ENCODE measurements around the gene USP34. TPM values are rescaled to one million over a fixed set of nuclear protein-coding genes. Genes with fewer than 3 reads are reported as not detected.

USP34 gene
- total and polyA plus RNA-seq, 9 of the 15 experiments (the other 6 are each of a cell fraction or from before 2014, with no cell fraction given), result 19.8 to 108 (median 67.8) TPM

GRCh38 chr2:61177727-61178549 is 292.9 kb downstream of the USP34 start (continued):
- TF ChIP-seq ZNF408 (CRISPR knock-in tag; IDR thresholded peaks at IDR 0.05; ENCODE audit: low read depth), result no peak
- no peak for TF ChIP-seq ZNF518B (CRISPR knock-in tag; IDR thresholded peaks at IDR 0.05)
- peak; percentile 65 for TF ChIP-seq HMGN3 (IDR thresholded peaks at IDR 0.05; ENCODE audit: borderline replicate concordance, extremely low read depth, insufficient read length, low read depth, low read length)
- TF ChIP-seq HDAC8 (tag; IDR thresholded peaks at IDR 0.05), result 0 out of 2 replicates have a peak, but pooled peaks have one; percentile 60
- no peak for TF ChIP-seq IRF2 (CRISPR knock-in tag; IDR thresholded peaks at IDR 0.05)
- no peak for TF ChIP-seq ZBTB26 (CRISPR knock-in tag; IDR thresholded peaks at IDR 0.05)
- no peak for TF ChIP-seq WHSC1 (IDR thresholded peaks at IDR 0.05; ENCODE audit: low read length)
- 0 out of 2 replicates have a peak, but pooled peaks have one; percentile 2 for TF ChIP-seq ZBTB7A (IDR thresholded peaks at IDR 0.05; ENCODE audit: borderline replicate concordance, control insufficient read depth, low read depth, low read length)
- TF ChIP-seq TFE3 (CRISPR knock-in tag; IDR thresholded peaks at IDR 0.05), result peak; percentile 32; the same call in 1 of the 2 replicates
- peak in 1 of 2 experiments; percentile 22 for TF ChIP-seq E2F6 (IDR thresholded peaks at IDR 0.05; ENCODE audit: borderline replicate concordance in 1 of 2, extremely low read depth in 1 of 2, insufficient read depth in 1 of 2, insufficient read length in 1 of 2, low read depth in 1 of 2, low read length in 1 of 2, poor library complexity in 1 of 2, severe bottlenecking in 1 of 2)
- no peak for TF ChIP-seq CBX8 (IDR thresholded peaks at IDR 0.05; ENCODE audit: borderline replicate concordance, extremely low read depth, low read depth, low read length, poor library complexity, severe bottlenecking)
- TF ChIP-seq LARP7 (IDR thresholded peaks at IDR 0.05), result no peak
- 0 out of 4 replicates have a peak, but pooled peaks of 1 of the 2 experiments have one; percentile 12 for TF ChIP-seq FOXA3 (CRISPR knock-in tag; conservative IDR thresholded peaks at IDR 0.05 in 1 of 2, IDR thresholded peaks at IDR 0.05 in 1 of 2)
- peak; percentile 61 for TF ChIP-seq RBBP5 (IDR thresholded peaks at IDR 0.05; ENCODE audit: borderline replicate concordance, insufficient read depth, low read length, poor library complexity, severe bottlenecking)
- no peak for TF ChIP-seq XRCC5 (IDR thresholded peaks at IDR 0.05; ENCODE audit: low read depth, low read length)

Data from K562 (cell line).